Jurkat, Clone E6-1 (cell line): ENCODE data around the gene VPS11.
A peak's percentile ranks its signal among the peaks of the same experiment; 100 is the strongest.
"Not testable (repeated sequence)": the region's sequence is repeated elsewhere in the genome, so short reads cannot be mapped to it uniquely, and the experiment has no call there.

Source experiments
- DNase-seq: peaks from one replicate; pipeline ENCODE4 v3.0.0-alpha.2; 2011; ENCODE audit warnings: low read depth, low spot score
- H3K4me3 ChIP-seq: 2 replicates; pipeline ENCODE4 v1.5.1; 2011; ENCODE audit warnings: mild to moderate bottlenecking, low read length, control low read depth, moderate library complexity

Gene VPS11

DNA sequence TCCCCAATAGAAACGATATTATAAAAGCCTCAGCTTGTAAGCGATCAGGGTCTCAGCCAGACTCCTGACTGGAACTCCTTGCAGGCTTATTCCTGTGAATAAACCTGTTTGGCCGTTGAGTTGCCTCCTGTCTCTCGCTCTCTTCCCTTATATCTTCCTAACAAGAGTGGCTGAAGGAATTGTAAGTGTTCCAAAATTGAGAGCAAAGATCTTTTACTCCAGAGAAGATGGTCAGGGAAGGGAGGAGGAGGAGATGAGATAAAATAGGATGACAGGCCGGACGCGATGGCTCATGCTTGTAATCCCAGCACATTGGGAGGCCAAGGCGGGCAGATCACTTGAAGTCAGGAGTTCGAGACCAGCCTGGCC, 35.7 kb upstream of the VPS11 start:
- no peak for DNase-seq
- H3K4me3 ChIP-seq, result no peak overlapping the region

DNA sequence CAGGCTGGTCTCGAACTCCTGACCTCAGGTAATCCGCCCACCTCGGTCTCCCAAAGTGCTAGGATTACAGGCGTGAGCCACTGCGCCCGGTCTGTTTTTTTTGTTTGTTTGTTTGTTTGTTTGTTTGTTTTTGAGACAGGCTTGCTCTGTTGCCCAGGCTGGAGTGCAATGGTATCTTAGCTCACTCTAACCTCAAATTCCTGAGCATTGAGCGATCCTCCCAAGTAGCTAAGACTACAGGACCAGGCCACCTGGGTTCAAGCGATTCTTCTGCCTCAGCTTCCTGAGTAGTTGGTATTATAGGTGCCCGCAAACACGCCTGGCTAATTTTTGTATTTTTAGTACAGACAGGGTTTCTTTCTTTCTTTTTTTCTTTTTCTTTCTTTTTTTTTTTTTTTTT, 34.2 kb upstream of the VPS11 start:
- not testable (repeated sequence) for H3K4me3 ChIP-seq, DNase-seq

DNA sequence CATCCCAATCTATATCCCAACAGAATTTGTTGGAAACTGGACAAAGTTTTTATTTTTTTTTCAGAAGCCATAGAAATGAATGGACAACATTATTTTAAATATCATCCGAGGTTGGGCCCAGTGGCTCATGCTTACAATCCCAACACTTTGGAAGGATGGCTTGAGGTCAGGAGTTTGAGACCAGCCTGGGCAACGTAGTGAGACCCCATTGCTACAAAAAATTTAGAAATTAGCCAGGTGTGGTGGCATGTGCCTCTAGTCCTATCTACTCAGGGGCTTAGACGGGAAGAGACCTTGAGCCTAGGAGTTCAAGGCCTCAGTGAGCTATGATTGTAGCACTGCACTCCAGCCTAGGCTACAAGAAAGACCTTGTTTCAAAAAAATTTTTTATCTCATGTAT, 32.8 kb upstream of the VPS11 start:
- no peak for DNase-seq
- no peak overlapping the region for H3K4me3 ChIP-seq

DNA sequence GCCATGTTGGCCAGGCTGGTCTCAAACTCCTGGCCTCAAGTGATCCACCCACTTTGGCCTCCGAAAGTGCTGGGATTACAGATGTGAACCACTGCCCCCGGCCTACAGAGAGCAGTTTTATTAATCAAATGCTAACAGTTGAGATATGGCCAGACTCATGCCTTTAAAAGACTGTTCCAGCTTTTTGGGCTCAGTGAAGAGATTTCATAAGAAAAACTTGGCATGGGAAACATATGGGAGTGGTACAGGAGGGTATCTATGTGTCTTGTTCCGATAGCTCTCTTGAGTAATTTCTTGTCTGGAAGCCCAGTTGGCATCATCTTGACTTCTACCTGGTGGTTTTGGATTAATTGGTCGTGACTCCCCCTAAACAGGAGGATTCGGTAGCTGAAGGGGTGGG, 28.7 kb upstream of the VPS11 start:
- H3K4me3 ChIP-seq, result no peak overlapping the region
- DNase-seq, result no peak

DNA sequence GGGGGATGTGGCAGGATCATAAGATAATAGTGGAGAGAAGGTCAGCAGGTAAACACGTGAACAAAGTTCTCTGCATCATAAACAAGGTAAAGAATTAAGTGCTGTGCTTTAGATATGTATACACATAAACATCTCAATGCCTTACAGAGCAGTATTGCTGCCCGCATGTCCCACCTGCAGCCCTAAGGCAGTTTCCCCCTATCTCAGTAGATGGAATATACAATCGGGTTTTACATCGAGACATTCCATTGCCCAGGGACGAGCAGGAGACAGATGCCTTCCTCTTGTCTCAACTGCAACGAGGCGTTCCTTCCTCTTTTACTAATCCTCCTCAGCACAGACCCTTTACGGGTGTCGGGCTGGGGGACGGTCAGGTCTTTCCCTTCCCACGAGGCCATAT, 28.1 kb upstream of the VPS11 start:
- H3K4me3 ChIP-seq, DNase-seq: not testable (repeated sequence)

DNA sequence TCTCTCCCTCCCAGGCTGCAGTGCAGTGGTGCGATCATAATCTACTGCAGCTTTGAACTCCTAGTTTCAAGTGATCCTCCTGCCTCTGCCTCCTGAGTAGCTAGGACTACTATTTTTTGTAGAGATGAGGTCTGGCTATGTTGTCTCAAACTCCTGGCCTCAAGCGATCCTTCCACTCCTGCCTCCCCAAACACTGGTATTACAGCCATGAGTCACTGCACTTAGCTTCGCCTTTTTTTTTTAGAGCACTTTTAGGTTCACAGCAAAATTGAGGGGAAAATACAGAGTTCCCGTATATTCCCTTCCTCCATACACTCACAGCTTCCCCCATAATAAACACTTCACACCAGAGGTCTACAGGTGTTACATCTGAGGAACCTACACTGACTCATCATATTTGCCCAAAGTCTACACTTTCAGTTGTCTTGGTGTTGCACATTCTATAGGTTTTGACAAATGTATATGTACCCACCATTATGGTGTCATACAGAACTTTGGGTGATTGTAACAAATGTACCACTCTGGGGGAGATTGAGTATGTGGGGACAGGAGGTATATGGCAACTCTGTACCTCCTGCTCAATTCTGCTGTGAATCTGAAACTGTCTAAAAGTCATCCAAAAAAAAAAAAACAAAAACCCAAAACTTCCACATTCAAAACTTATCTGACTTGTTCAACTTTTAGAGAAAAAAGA, 25.6 kb upstream of the VPS11 start:
- no peak overlapping the region for H3K4me3 ChIP-seq
- no peak for DNase-seq

DNA sequence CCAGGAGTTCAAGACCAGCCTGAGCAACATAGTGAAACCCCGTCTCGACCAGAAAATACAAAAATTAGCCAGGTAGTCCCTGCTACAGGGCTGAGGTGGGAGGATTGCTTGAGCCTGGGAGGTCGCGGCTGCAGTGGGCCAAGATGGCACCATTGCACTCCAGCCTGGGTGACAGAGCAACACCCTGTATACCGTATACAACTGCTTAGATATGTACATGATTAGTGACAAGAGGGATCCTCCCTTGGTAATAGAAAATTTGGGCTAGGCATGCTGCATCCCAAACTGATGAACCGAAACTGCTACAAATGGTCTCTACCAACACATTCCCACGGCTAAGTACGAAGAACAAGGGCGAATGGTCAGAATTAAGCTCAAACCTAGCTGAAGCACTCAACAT, 24.7 kb upstream of the VPS11 start:
- no peak overlapping the region for H3K4me3 ChIP-seq
- DNase-seq, result no peak

DNA sequence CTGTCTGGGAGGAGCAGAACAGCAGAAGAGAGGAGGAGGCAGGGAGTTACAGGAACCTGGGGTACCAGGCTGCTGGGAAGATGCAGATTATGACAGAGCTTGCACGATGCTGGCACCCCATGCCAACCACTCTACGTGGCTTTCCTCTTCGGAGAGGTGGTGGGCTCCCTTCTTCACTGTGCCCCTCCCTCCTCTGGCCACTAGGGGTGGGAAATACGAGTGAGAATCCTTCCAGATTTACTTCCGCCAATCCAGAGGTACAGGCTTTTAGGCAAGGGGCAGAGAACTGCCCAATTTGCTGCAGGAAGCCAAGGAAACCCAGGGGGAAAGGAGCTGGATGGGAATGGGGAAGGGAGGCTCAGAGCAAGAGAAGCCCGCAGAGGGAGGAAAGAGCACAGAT, 22.9 kb upstream of the VPS11 start:
- DNase-seq, result no peak
- no peak overlapping the region for H3K4me3 ChIP-seq

DNA sequence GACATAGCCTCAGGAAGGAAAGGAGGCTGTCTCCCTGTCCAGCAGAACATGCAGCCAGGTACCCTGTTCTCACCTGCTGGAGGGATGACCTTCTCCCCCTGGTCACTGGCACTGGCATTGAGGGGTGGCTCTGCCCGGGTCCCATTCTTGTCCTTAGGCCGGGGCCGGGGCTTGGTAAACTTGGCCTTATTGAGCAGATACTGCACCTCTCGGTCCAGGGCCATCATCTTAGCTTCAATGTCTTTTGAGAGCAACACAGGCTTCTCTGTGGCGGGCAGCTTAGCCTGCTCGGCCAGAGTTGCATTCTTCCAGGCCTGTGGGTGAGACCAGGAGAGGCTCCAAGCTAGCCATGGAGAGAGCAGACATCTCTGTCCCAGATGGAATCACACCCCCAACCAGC, 21.1 kb upstream of the VPS11 start:
- no peak overlapping the region for H3K4me3 ChIP-seq
- DNase-seq, result no peak

DNA sequence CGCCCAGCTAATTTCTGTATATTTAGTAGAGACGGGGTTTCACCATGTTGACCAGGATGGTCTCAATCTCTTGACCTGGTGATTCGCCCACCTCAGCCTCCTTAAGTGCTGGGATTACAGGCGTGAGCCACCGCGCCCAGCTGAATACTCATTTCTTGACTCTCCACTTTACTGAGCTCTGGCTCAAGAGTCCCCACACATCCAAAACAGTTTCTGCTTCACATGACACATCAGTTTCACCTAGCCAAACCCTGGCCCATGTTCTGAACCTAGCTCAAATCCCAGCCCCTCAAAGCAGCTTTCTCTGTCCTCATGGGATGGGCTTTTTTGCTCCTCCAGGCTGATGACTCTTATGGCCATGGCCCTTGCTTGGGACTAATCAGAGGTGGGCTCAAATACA, 20.4 kb upstream of the VPS11 start:
- no peak for DNase-seq
- no peak overlapping the region for H3K4me3 ChIP-seq

DNA sequence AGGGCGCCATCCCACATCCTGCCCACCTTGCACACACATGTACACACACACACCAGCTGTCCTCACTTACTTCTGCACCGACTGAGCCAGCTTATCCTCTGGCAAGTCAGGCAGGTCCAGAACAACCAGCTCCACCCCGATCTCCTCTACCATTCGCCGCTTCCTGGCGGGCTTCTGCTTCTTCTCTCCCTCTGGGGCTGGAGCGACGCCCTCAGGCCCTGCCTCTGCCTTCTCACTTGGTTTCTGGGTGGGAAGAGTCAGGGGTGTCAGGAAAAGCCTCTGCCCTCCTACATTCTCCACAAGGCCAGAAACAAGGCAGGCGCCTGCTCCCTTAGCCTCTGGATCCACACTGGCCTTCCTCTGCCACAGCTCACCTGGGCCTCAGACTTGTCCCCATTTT, 19.0 kb upstream of the VPS11 start:
- peak; percentile 15 for DNase-seq
- H3K4me3 ChIP-seq, result no peak overlapping the region

DNA sequence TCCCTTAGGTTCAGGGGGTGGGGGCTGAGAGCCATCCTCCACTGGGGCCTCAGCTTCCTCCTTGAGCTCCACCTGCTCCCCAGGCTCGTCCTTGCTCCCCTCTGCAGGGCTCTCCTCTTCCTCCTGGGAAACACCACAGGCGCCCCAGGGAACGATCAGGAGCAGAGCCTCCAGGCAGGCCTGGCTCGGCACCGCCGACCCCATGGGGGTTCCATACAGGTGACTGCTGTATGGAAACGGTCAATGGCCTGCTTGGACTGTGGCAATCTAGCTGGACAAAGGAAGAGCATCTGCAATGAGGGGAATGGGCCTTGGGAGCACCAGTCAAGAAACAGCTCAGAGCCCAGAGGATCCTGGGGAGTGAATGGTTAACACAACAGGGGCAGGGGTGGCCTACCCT, 18.5 kb upstream of the VPS11 start:
- no peak overlapping the region for H3K4me3 ChIP-seq
- no peak for DNase-seq

DNA sequence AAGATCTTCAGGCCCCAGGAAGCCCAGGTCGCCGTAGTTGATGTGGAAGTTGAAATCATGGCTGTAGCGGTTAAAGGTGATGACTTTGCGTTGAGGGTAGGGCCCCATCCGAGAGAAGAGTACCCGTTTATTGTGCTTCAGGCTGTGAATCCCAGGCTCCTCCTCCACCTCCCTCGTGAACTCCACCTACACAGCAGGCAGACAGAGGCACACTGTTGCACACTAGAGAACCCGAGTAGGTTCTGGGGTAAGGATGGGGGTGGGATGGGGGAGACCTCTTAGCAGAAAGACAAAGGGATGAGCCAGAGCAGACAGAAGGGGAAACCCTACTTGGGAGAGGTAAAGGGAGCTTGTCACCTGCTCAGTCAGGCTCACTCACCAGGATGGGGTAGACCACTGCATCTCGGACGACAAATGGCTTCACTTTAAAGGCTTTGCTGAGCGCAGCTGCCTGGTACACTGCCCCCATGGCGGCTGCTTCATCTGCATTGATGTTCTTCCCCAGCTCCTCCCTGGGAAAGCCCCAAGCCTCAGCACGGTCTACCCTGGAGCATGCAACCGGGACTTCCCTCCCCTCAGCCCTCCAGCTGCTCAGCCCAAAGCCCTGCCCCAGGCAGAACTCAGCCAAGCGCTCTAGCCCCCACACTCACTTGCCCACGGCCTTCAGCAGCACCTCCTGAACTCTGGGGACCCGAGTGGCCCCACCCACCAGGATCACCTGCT, 16.0 kb upstream of the VPS11 start:
- DNase-seq, result no peak
- H3K4me3 ChIP-seq, result no peak overlapping the region

DNA sequence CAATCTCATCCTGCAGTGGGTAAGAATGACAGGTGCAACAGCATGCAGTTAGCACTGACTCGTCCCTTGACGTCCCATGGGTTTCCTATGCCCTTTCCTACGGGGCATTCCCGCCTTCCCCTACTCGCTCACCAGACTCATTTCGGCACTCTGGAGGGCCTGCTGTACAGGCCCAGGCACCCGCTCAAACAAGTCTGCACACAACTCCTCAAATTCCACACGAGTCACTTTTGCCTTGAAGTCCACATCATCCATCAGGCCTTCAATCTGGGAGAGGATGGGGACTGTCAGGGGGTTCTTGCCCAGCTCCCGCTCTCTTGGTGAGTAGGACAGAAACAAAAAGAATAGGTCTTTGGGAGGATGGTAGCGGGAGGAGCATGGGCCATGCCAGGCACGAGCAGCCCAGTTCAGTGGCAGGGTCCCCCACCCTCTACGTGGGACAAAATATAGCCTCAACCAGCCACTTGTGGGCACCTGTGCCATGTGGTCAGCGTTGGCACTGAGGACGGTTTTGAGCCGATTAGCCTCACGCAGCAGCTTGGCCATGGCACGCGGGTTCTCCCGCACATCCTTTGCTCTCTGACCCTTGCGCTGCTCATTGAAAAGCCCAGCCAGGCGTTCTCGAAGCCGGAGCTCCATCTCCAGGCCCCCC, 15.3 kb upstream of the VPS11 start:
- DNase-seq, result no peak
- no peak overlapping the region for H3K4me3 ChIP-seq

DNA sequence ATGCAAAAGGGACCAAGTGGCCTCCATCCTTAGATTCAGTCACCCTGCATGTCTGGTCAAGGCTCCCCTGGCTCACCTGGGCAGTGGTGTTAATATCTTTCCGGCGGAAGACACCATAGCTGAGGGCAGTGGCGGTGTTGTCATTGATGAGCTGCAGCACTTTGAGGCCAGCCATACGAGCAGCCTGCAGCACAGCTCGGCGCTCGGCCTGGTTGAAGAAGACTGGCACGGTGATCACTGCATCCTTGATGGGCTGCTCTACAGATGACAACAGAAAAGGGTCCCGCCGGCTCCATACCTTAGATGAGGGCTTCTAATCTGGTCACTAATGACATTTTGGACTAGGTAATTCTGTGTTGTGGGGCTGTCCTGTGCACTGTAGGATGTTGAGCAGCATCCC, 13.2 kb upstream of the VPS11 start:
- H3K4me3 ChIP-seq, result no peak overlapping the region
- no peak for DNase-seq

DNA sequence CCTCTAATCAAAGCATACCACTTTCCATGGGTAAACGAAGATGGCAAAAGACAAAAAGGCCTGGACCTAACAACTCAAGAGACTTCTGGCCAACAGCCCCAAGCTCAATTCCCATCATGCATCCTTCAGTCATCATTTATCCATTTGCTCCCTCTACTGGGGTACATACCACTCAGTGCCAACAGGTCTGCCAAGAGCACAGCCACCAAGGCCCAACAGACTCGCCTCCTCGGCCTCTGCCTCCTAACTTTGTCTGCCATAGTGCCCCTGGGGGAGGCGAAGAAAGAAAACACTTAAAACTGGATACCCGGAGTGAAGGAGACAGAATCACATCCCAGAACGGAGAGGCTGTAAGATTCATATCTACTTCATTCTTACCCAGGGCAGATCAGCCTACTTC, 11.7 kb upstream of the VPS11 start:
- DNase-seq, result peak; percentile 37
- peak overlapping the region; percentile 87 for H3K4me3 ChIP-seq

DNA sequence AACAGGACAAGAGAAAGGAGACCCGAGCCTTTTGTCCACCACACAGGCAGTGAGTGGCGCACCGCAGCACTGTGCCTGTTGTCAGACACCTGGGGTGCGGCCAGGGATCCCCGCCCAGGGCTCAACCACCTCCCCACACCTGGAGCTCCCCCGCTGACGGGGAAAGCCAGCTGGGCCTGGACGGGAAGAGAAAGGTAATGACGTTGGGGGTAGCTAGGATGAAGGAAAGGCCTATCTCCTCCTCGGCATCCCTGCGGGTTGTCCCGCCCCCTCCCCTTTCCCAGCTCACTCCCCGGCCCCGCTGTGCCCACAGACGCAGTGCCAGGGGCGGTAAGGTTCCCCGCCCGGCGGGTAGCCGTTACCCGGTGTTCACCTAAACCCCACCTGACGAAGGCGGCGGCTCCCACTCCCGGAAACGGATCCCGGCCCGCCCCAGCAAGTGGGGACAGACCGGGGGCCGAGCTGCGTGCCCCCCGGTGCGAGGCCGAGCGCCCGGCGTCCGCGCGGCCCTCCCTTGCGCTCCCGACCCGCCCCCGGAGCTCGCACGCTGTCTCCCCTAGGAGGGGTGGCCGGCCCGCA, 11.1 kb upstream of the VPS11 start:
- DNase-seq, result peak; percentile 15
- H3K4me3 ChIP-seq, result peak overlapping the region; percentile 87

DNA sequence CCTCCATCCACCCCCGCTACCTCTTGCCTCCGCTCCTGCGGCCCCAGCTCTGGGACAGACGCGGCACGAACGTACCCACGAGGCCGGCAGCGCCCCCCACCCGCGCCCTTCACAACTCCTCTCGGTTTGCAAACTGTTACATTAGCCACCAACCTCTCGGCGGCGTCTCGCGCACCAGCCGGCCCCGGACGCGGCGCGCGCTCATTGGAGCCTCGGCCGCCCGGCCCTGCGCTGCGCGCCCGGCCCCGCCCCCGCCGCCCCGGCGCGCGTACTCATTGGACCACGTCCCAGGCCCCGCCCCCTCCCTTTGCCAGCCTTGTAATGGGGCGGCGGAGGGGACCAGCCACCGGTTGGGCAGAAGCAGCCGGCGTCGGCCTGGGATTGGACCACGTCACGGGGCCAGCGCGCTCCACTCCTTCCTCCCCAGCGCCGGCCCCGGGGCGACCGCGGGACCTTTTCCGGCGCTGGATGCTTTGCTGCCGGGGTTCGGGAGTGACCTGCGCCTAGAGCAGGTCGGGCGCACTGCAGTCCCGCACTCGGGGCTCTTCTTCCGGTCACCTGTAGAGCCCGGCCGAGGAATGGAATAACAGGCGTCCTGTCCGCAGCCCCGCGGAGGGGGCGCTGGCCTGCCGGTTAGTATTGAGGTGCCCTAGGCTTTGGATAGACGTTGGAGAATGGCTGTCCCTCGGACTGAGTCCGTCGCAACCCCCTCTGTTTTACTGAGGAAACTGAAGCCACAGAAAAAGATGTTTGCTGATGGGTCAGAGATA, 10.4 kb upstream of the VPS11 start, which contains the start of gene HYOU1:
Gene HYOU1, minus strand, starts transcription at position 206 of the 770 bp plus-strand sequence. CDS start 1,045 bp downstream, outside the sequence.
- peak; percentile 93 for DNase-seq
- peak within 1 kb of the TSS; percentile 91 for H3K4me3 ChIP-seq

DNA sequence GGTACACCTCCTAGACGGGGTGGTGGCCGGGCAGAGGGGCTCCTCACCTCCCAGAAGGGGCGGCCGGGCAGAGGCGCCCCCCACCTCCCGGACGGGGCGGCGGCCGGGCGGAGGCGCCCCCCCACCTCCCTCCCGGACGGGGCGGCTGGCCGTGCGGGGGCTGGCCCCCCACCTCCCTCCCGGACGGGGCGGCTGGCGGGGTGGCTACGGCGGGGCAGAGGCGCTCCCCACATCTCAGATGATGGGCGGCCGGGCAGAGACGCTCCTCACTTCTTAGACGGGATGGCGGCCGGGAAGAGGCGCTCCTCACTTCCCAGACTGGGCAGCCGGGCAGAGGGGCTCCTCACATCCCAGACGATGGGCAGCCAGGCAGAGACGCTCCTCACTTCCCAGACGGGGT, 8.5 kb upstream of the VPS11 start:
- not testable (repeated sequence) for H3K4me3 ChIP-seq, DNase-seq
